SU-DHL-6 (cell line): ENCODE measurements around the gene UCK2.

ENCODE experiments used
- H2AFZ ChIP-seq: fragments of 200-600 bp; sonication (generic); 2 replicates; pipeline ENCODE4 v1.6.1; 2014; ENCODE audit warnings: low read depth, mild to moderate bottlenecking, moderate library complexity, mixed read lengths, antibody characterized with exemption, low read length; ENCODE audit not compliant: severe bottlenecking
- H3F3A ChIP-seq: fragments of 200-600 bp; shearing (Covaris generic); 2 replicates; pipeline ENCODE4 v1.6.0; 2016; ENCODE audit warnings: antibody characterized with exemption, mild to moderate bottlenecking; ENCODE audit not compliant: insufficient read depth
- H3K27ac ChIP-seq: fragments of 200-600 bp; sonication (generic); 2 replicates; pipeline ENCODE4 v1.5.1; 2016; ENCODE audit warnings: low read depth, mild to moderate bottlenecking, low read length, moderate library complexity, mixed read lengths
- H3K27me3 ChIP-seq: fragments of 200-600 bp; sonication (generic), shearing (Covaris generic); 2 replicates; pipeline ENCODE4 v1.6.0; 2014; ENCODE audit warnings: mild to moderate bottlenecking, low read length
- H3K36me3 ChIP-seq: fragments of 200-600 bp; sonication (generic); 2 replicates; pipeline ENCODE4 v1.6.1; 2014; ENCODE audit warnings: mild to moderate bottlenecking, low read length, mixed read lengths
- H3K4me2 ChIP-seq: fragments of 300-600, 200-600 bp; shearing (Covaris generic), sonication (generic); 2 replicates; pipeline ENCODE4 v1.6.0; 2014; ENCODE audit warnings: low read length, low read depth, mild to moderate bottlenecking; ENCODE audit not compliant: poor library complexity, severe bottlenecking
- H3K4me3 ChIP-seq: fragments of 200-600 bp; sonication (generic); 2 replicates; pipeline ENCODE4 v1.5.1; 2014; ENCODE audit warnings: antibody characterized with exemption, low read length, mild to moderate bottlenecking, mixed read lengths; ENCODE audit not compliant: insufficient read depth, poor library complexity, severe bottlenecking
- H3K79me2 ChIP-seq: fragments of 200-600 bp; sonication (generic); 2 replicates; pipeline ENCODE4 v1.6.1; 2014; ENCODE audit warnings: mild to moderate bottlenecking, low read length, moderate library complexity; ENCODE audit not compliant: insufficient read depth
- H3K9ac ChIP-seq: fragments of 200-600 bp; sonication (generic); 2 replicates; pipeline ENCODE4 v1.7.0; 2014; ENCODE audit warnings: mild to moderate bottlenecking, low read length
- H3K9me2 ChIP-seq: fragments of 200-600 bp; sonication (generic); replicated peaks from 2 replicates; pipeline ENCODE4 v1.6.1; 2014; ENCODE audit warnings: low read length; ENCODE audit not compliant: insufficient read depth
- H3K9me3 ChIP-seq: fragments of 200-600 bp; sonication (generic); 2 replicates; pipeline ENCODE4 v1.6.1; 2014; ENCODE audit warnings: low read length, mixed read lengths; ENCODE audit not compliant: insufficient read depth
- H4K20me1 ChIP-seq: fragments of 200-600 bp; sonication (generic); 2 replicates; pipeline ENCODE4 v1.6.1; 2014; ENCODE audit warnings: low read depth, mild to moderate bottlenecking, antibody characterized with exemption, low read length, moderate library complexity, mixed read lengths
- CTCF ChIP-seq: fragments of 200-600 bp; sonication (generic); IDR thresholded peaks from one replicate; pipeline ENCODE4 v1.5.1; 2017; ENCODE audit warnings: antibody characterized with exemption, mild to moderate bottlenecking, low read length, moderate library complexity; ENCODE audit not compliant: insufficient read depth, poor library complexity, severe bottlenecking
- EZH2phosphoT487 ChIP-seq: fragments of 200-600 bp; sonication (generic), shearing (Covaris generic); conservative IDR thresholded peaks from 2 replicates; pipeline ENCODE4 v1.6.1; 2018; ENCODE audit warnings: mild to moderate bottlenecking, antibody characterized with exemption, low read length, moderate library complexity, mixed read lengths

UCK2 gene

GRCh38 chr1:165883056-165883455, 55.6 kb downstream of the UCK2 start:
- no peaks in the 10 kb centered on the region for H3F3A ChIP-seq
- H4K20me1 ChIP-seq, result no peaks in the 10 kb centered on the region; the same call in 1 of the 2 replicates
- H3K9me2 ChIP-seq, result no peaks in the 10 kb centered on the region
- no peaks in the 10 kb centered on the region for H3K27me3 ChIP-seq
- H3K27ac ChIP-seq, result no peak overlapping the region
- no peak for TF ChIP-seq EZH2phosphoT487
- no peak for TF ChIP-seq CTCF
- peaks cover 99% of the 10 kb centered on the region for H3K79me2 ChIP-seq
- H3K4me3 ChIP-seq, result no peak overlapping the region
- no peaks in the 10 kb centered on the region for H3K36me3 ChIP-seq
- no peak overlapping the region for H3K9ac ChIP-seq
- no peak overlapping the region for H2AFZ ChIP-seq
- no peak overlapping the region for H3K4me2 ChIP-seq
- no peaks in the 10 kb centered on the region for H3K9me3 ChIP-seq

- H4K20me1 ChIP-seq, result no peaks in the 10 kb centered on the region; the same call in 1 of the 2 replicates
These were observed 56.7 kb downstream of the UCK2 start for GRCh38 chr1:165884009-165884689.

GRCh38 chr1:165884690-165885304, 57.4 kb downstream of the UCK2 start:
- Histone ChIP-seq H3K9me2 (no peaks in the 10 kb centered on the region), H3K4me3 (no peak overlapping the region), H3K9me3 (no peaks in the 10 kb centered on the region), H3K4me2 (no peak overlapping the region), H3K27me3 (no peaks in the 10 kb centered on the region), H4K20me1 (no peaks in the 10 kb centered on the region; the same call in 1 of the 2 replicates), H3K9ac (no peak overlapping the region), H3K27ac (no peak overlapping the region), H3K79me2 (peaks cover 100% of the 10 kb centered on the region), H2AFZ (no peak overlapping the region), H3F3A (no peaks in the 10 kb centered on the region), H3K36me3 (no peaks in the 10 kb centered on the region)
- no peak for TF ChIP-seq CTCF
- no peak for TF ChIP-seq EZH2phosphoT487

More at GRCh38 chr1:165884009-165884689, 56.7 kb downstream of the UCK2 start:
- H2AFZ ChIP-seq, result no peak overlapping the region
- no peak overlapping the region for H3K9ac ChIP-seq
- H3K79me2 ChIP-seq, result peaks cover 99% of the 10 kb centered on the region
- no peaks in the 10 kb centered on the region for H3K9me3 ChIP-seq
- no peaks in the 10 kb centered on the region for H3K36me3 ChIP-seq
- no peaks in the 10 kb centered on the region for H3K27me3 ChIP-seq
- H3K27ac ChIP-seq, result no peak overlapping the region
- no peak overlapping the region for H3K4me2 ChIP-seq
- H3K4me3 ChIP-seq, result no peak overlapping the region
- TF ChIP-seq CTCF, result no peak
- TF ChIP-seq EZH2phosphoT487, result no peak
- no peaks in the 10 kb centered on the region for H3F3A ChIP-seq
- no peaks in the 10 kb centered on the region for H3K9me2 ChIP-seq
